ENCODE data around the gene PAPSS1.

Gene PAPSS1

DNA sequence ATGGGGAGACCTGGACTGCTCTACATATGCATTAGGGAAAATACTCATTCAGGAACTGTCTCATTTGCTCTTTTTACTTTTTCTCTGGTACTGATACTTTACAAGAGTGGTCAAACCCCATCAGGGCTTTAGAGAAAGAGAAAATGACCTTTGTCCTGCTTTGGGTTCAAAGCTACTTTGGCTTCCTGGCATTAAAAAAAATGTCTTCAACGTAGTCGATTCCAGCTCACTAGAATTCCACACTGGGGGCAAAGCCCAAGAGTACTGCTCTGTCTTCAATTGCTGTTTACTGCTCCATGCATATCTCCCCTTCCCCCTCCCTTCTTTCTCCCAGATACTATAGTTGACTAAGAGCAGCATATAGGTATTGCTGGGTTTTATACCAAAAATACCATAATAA, 98.0 kb downstream of the PAPSS1 start:
- DNase-seq (ENCODE audit: extremely low read depth, low read depth), result no peak
- no peak overlapping the region for H3K4me3 ChIP-seq (replicated peaks; ENCODE audit: low read depth, low read length)
- TF ChIP-seq, protein P1, sequence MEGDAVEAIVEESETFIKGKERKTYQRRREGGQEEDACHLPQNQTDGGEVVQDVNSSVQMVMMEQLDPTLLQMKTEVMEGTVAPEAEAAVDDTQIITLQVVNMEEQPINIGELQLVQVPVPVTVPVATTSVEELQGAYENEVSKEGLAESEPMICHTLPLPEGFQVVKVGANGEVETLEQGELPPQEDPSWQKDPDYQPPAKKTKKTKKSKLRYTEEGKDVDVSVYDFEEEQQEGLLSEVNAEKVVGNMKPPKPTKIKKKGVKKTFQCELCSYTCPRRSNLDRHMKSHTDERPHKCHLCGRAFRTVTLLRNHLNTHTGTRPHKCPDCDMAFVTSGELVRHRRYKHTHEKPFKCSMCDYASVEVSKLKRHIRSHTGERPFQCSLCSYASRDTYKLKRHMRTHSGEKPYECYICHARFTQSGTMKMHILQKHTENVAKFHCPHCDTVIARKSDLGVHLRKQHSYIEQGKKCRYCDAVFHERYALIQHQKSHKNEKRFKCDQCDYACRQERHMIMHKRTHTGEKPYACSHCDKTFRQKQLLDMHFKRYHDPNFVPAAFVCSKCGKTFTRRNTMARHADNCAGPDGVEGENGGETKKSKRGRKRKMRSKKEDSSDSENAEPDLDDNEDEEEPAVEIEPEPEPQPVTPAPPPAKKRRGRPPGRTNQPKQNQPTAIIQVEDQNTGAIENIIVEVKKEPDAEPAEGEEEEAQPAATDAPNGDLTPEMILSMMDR (IDR thresholded peaks at IDR 0.05; ENCODE audit: low read depth, low read length, missing control alignments), result no peak

- H3K4me3 ChIP-seq (replicated peaks; ENCODE audit: low read depth, low read length), result no peak overlapping the region
- TF ChIP-seq, protein P1 (IDR thresholded peaks at IDR 0.05; ENCODE audit: low read depth, low read length, missing control alignments), result no peak
- peak; percentile 32 for DNase-seq (ENCODE audit: extremely low read depth, low read depth)
Observed at GRCh38 chr4:107619731-107620130, 100.3 kb downstream of the PAPSS1 start.

GRCh38 chr4:107619066-107619465, 101.0 kb downstream of the PAPSS1 start:
- no peak overlapping the region for H3K4me3 ChIP-seq (replicated peaks; ENCODE audit: low read depth, low read length)
- TF ChIP-seq, protein P1 (IDR thresholded peaks at IDR 0.05; ENCODE audit: low read depth, low read length, missing control alignments), result no peak
- peak; percentile 74 for DNase-seq (ENCODE audit: extremely low read depth, low read depth)

DNA sequence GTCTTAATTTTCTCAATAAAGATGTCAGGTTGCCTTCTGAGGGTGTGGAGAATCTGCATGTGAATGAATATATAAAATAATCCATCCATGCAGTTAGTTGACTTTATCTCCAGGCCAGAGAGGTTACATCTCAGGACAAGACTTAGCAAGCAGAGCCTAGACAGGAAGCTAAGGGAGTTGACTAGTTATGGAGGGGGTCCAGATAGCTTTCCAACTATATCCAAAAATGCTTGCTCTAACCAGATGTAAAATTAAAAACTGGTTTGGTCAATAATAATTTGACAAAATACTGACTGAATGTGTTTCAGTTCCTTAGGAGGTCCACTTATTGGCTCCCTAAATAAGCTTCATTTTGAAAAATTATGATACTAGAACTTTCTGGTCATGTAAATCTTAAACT, 101.4 kb downstream of the PAPSS1 start:
- no peak for DNase-seq (ENCODE audit: extremely low read depth, low read depth)
- H3K4me3 ChIP-seq (replicated peaks; ENCODE audit: low read depth, low read length), result no peak overlapping the region
- TF ChIP-seq, protein P1 (IDR thresholded peaks at IDR 0.05; ENCODE audit: low read depth, low read length, missing control alignments), result no peak

GRCh38 chr4:107616838-107617389, 103.1 kb downstream of the PAPSS1 start:
- no peak overlapping the region for H3K4me3 ChIP-seq (replicated peaks; ENCODE audit: low read depth, low read length)
- no peak for DNase-seq (ENCODE audit: extremely low read depth, low read depth)
- TF ChIP-seq, protein P1 (IDR thresholded peaks at IDR 0.05; ENCODE audit: low read depth, low read length, missing control alignments), result no peak

DNA sequence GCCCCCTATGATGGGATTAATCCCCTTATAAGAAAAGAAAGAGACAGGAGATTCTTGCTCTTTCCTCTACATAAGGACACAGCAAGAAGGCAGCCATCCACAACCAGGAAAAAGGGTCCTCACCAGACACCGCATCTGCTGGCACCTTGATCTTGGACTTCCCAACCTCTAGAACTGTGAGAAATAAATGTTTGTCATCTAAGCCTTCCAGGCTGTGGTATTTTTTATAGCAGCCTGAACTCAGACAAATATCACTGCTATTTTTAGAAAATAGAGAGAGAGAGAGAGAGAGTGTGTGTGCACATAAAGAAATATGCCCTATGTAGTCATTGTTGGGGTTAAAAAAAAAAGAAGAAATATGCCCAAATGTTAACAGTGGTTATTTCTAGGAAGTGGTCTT, 104.2 kb downstream of the PAPSS1 start:
- no peak for DNase-seq (ENCODE audit: extremely low read depth, low read depth)
- no peak overlapping the region for H3K4me3 ChIP-seq (replicated peaks; ENCODE audit: low read depth, low read length)
- TF ChIP-seq, protein P1 (IDR thresholded peaks at IDR 0.05; ENCODE audit: low read depth, low read length, missing control alignments), result no peak

DNA sequence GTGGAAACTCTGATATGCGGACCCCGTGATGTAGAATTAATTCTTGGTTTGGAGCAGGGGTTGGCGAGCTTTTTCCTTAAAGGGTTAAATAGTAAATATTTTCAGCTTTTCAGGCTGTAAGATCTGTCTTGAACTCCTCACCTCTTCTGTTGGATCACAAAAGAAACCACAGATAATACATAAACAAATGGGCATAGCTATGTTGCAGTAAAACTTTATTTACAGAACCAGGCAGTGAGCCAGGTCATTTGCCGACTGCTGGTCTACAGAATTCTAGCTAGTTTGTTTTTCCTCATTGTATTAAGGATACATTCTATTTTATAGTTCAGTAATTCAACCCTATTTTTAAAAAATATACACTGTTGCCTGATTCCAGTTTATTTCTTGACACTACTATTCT, 116.6 kb downstream of the PAPSS1 start:
- peak; percentile 40 for DNase-seq (ENCODE audit: extremely low read depth, low read depth)
- H3K4me3 ChIP-seq (replicated peaks; ENCODE audit: low read depth, low read length), result no peak overlapping the region
- TF ChIP-seq, protein P1 (IDR thresholded peaks at IDR 0.05; ENCODE audit: low read depth, low read length, missing control alignments), result no peak
